SK-N-SH treated with all-trans-retinoic acid at 6 μM for 48 hours (cell line): ENCODE measurements around the gene ZBTB7B.

ENCODE experiments used
- ATAC-seq: fragments of 200-7000 bp; cut with Tn5 transposase; 3 replicates; pipeline ENCODE4 v1.9.1; 2020; ENCODE audit warnings: mild to moderate bottlenecking, moderate library complexity
- ARNTL ChIP-seq: fragments of 450-650 bp; formaldehyde crosslinking; IDR thresholded peaks from 2 replicates; pipeline ENCODE4 v1.5.0; 2020; ENCODE audit warnings: low read depth, mild to moderate bottlenecking, moderate library complexity, borderline replicate concordance
- BACH2 ChIP-seq: fragments of 250-450 bp; sonication (Bioruptor Pico); IDR thresholded peaks from 2 replicates; pipeline ENCODE4 v1.9.0; 2021; ENCODE audit warnings: mild to moderate bottlenecking, borderline replicate concordance
- CSDC2 ChIP-seq: fragments of 250-450 bp; sonication (Bioruptor Pico); IDR thresholded peaks from 2 replicates; pipeline ENCODE4 v1.5.0; 2020; ENCODE audit warnings: mild to moderate bottlenecking, moderate library complexity
- ESRRG ChIP-seq: fragments of 250-450 bp; sonication (Bioruptor Pico); IDR thresholded peaks from 2 replicates; pipeline ENCODE4 v1.6.1; 2021; ENCODE audit warnings: mild to moderate bottlenecking
- GLIS3 ChIP-seq: fragments of 250-450 bp; sonication (Bioruptor Pico); IDR thresholded peaks from 2 replicates; pipeline ENCODE4 v1.5.0; 2020; ENCODE audit warnings: mild to moderate bottlenecking, moderate library complexity
- ISL1 ChIP-seq: fragments of 250-450 bp; sonication (Bioruptor Pico); IDR thresholded peaks from 2 replicates; pipeline ENCODE4 v2.1.2; 2022; ENCODE audit warnings: mild to moderate bottlenecking, moderate library complexity
- PATZ1 ChIP-seq: fragments of 250-450 bp; sonication (Bioruptor Pico); IDR thresholded peaks from 2 replicates; pipeline ENCODE4 v1.8.0; 2020; ENCODE audit warnings: mild to moderate bottlenecking, moderate library complexity, borderline replicate concordance
- POU6F1 ChIP-seq: fragments of 250-450 bp; sonication (Bioruptor Pico); IDR thresholded peaks from 2 replicates; pipeline ENCODE4 v1.8.0; 2021; ENCODE audit warnings: low read depth, mild to moderate bottlenecking, moderate library complexity, borderline replicate concordance
- PPARA ChIP-seq: fragments of 250-450 bp; sonication (Bioruptor Pico); IDR thresholded peaks from 2 replicates; pipeline ENCODE4 v1.5.0; 2020; ENCODE audit warnings: mild to moderate bottlenecking, borderline replicate concordance
- RARB ChIP-seq: fragments of 250-450 bp; sonication (Bioruptor Pico); IDR thresholded peaks from 2 replicates; pipeline ENCODE4 v1.8.0; 2021; ENCODE audit warnings: mild to moderate bottlenecking, moderate library complexity
- SNAI2 ChIP-seq: fragments of 250-450 bp; sonication (Bioruptor Pico); IDR thresholded peaks from 2 replicates; pipeline ENCODE4 v1.5.0; 2020; ENCODE audit warnings: mild to moderate bottlenecking, moderate library complexity
- TCF4 ChIP-seq: fragments of 250-450 bp; sonication (Bioruptor Pico); IDR thresholded peaks from 2 replicates; pipeline ENCODE4 v1.8.0; 2021; ENCODE audit warnings: mild to moderate bottlenecking, moderate library complexity, borderline replicate concordance
- TOX ChIP-seq: fragments of 250-450 bp; sonication (Bioruptor Pico); IDR thresholded peaks from 2 replicates; pipeline ENCODE4 v1.8.0; 2021; ENCODE audit warnings: mild to moderate bottlenecking, moderate library complexity, borderline replicate concordance
- TSHZ2 ChIP-seq: fragments of 250-450 bp; sonication (Bioruptor Pico); IDR thresholded peaks from 2 replicates; pipeline ENCODE4 v1.5.0; 2020; ENCODE audit warnings: mild to moderate bottlenecking, moderate library complexity
- ZC3H10 ChIP-seq: fragments of 250-450 bp; sonication (Bioruptor Pico); IDR thresholded peaks from 2 replicates; pipeline ENCODE4 v1.5.1; 2021; ENCODE audit warnings: mild to moderate bottlenecking, moderate library complexity
- ZFP3 ChIP-seq: fragments of 250-450 bp; sonication (Bioruptor Pico); IDR thresholded peaks from 2 replicates; pipeline ENCODE4 v1.5.0; 2020; ENCODE audit warnings: mild to moderate bottlenecking, moderate library complexity
- ZFP30 ChIP-seq: fragments of 450-650 bp; formaldehyde crosslinking; IDR thresholded peaks from 2 replicates; pipeline ENCODE4 v1.5.0; 2022; ENCODE audit warnings: mild to moderate bottlenecking, moderate library complexity
- ZNF565 ChIP-seq: fragments of 450-650 bp; formaldehyde crosslinking; conservative IDR thresholded peaks from 2 replicates; pipeline ENCODE4 v1.5.0; 2020; ENCODE audit warnings: low read depth, mild to moderate bottlenecking, moderate library complexity
- ZNF70 ChIP-seq: fragments of 450-650 bp; formaldehyde crosslinking; IDR thresholded peaks from 2 replicates; pipeline ENCODE4 v1.5.0; 2020; ENCODE audit warnings: mild to moderate bottlenecking, moderate library complexity
- ZNF8 ChIP-seq: fragments of 450-650 bp; formaldehyde crosslinking; IDR thresholded peaks from 2 replicates; pipeline ENCODE4 v1.5.0; 2020; ENCODE audit warnings: mild to moderate bottlenecking, moderate library complexity

ZBTB7B gene

GRCh38 chr1:154996966-154997701 lies 5.5 kb upstream of the ZBTB7B start:
- TF ChIP-seq ISL1 = no peak
- no peak for TF ChIP-seq ZFP3 (CRISPR knock-in tag)
- TF ChIP-seq RARB (CRISPR knock-in tag) = no peak
- TF ChIP-seq TCF4 (CRISPR knock-in tag) = no peak
- no peak for TF ChIP-seq ZNF8 (CRISPR knock-in tag)
- no peak for TF ChIP-seq TOX (CRISPR knock-in tag)
- TF ChIP-seq CSDC2 (CRISPR knock-in tag) = no peak
- no peak for TF ChIP-seq ARNTL (CRISPR knock-in tag)
- no peak for TF ChIP-seq ZNF70 (CRISPR knock-in tag)
- no peak for TF ChIP-seq TSHZ2 (CRISPR knock-in tag)
- TF ChIP-seq BACH2 (CRISPR knock-in tag) = no peak
- no peak for TF ChIP-seq ZNF565 (CRISPR knock-in tag)
- TF ChIP-seq ESRRG (CRISPR knock-in tag) = no peak
- TF ChIP-seq GLIS3 = no peak
- no peak for TF ChIP-seq ZFP30 (CRISPR knock-in tag)
- no peak for TF ChIP-seq PPARA (CRISPR knock-in tag)
- TF ChIP-seq, all 23 proteins: peak for 0
- no peak for ATAC-seq

- ATAC-seq = no peak
- TF ChIP-seq ZNF70 (CRISPR knock-in tag) = no peak
- TF ChIP-seq CSDC2 (CRISPR knock-in tag) = no peak
- no peak for TF ChIP-seq SNAI2 (CRISPR knock-in tag)
- TF ChIP-seq BACH2 (CRISPR knock-in tag) = no peak
- no peak for TF ChIP-seq PATZ1
Observed at GRCh38 chr1:154998201-154998780, 4.3 kb upstream of the ZBTB7B start.

- peak; percentile 6 for ATAC-seq
- TF ChIP-seq ZNF8 (CRISPR knock-in tag) (no peak), CSDC2 (CRISPR knock-in tag) (no peak), ESRRG (CRISPR knock-in tag) (no peak), RARB (CRISPR knock-in tag) (no peak), ZFP30 (CRISPR knock-in tag) (no peak), ZC3H10 (CRISPR knock-in tag) (no peak), POU6F1 (CRISPR knock-in tag) (no peak), ZFP3 (CRISPR knock-in tag) (no peak)
- TF ChIP-seq, all 23 proteins: peak for 0
Observed at GRCh38 chr1:154998818-154999570, 3.6 kb upstream of the ZBTB7B start.
